Measurements from ENCODE around the gene SCFD1.

The SCFD1 gene

GRCh38 chr14:30759172-30760125 is 137.3 kb downstream of the SCFD1 start:
- DNase-seq, result no peak

- DNase-seq, result no peak
Measured at GRCh38 chr14:30763891-30764290, 141.8 kb downstream of the SCFD1 start.

GRCh38 chr14:30767624-30768023 is 145.5 kb downstream of the SCFD1 start:
- DNase-seq, result no peak

GRCh38 chr14:30768791-30769190 is 146.7 kb downstream of the SCFD1 start:
- no peak for DNase-seq

GRCh38 chr14:30770376-30770775 is 148.3 kb downstream of the SCFD1 start:
- no peak for DNase-seq

GRCh38 chr14:30771595-30771994 is 149.5 kb downstream of the SCFD1 start:
- DNase-seq, result no peak

GRCh38 chr14:30779210-30779609 is 157.1 kb downstream of the SCFD1 start:
- no peak for DNase-seq
